Measurements from ENCODE around the gene PISD. TPM values are rescaled to one million over a fixed set of nuclear protein-coding genes. Genes with fewer than 3 reads are reported as not detected.
A peak's percentile ranks its signal among the peaks of the same experiment; 100 is the strongest.
"Not testable (repeated sequence)": the region's sequence is repeated elsewhere in the genome, so short reads cannot be mapped to it uniquely, and the experiment has no call there.

PISD gene
- total RNA-seq, 2 experiments from 2014 or later, result 21.5 to 51.9 TPM

DNA sequence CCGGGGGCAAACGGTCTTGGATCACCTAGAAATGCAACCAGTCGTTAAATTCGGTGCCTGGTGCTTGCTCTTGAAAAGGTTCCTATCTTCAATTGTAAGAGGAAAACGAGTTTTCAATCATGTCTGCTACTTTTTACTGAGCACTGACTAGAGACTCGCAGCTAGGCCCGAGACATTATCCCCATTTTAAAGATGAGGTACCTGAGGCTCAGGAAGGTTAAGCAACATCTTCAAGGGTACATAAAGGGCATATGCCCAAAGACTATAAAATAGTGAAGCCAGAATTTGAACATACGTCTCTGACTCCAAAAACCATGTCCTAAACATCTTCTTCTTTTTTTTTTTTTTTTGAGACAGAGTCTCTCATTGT lies 638 bp upstream of the PISD start:
- H3K79me2 ChIP-seq (ENCODE audit: insufficient read depth, low read depth, low read length), result peaks cover 40% of the 10 kb centered on the region
- H3K9me2 ChIP-seq (ENCODE audit: insufficient read depth, low read length), result no peaks in the 10 kb centered on the region
- TF ChIP-seq EZH2phosphoT487 (IDR thresholded peaks at IDR 0.05; ENCODE audit: borderline replicate concordance, low read depth, low read length), result no peak
- TF ChIP-seq, protein P1, sequence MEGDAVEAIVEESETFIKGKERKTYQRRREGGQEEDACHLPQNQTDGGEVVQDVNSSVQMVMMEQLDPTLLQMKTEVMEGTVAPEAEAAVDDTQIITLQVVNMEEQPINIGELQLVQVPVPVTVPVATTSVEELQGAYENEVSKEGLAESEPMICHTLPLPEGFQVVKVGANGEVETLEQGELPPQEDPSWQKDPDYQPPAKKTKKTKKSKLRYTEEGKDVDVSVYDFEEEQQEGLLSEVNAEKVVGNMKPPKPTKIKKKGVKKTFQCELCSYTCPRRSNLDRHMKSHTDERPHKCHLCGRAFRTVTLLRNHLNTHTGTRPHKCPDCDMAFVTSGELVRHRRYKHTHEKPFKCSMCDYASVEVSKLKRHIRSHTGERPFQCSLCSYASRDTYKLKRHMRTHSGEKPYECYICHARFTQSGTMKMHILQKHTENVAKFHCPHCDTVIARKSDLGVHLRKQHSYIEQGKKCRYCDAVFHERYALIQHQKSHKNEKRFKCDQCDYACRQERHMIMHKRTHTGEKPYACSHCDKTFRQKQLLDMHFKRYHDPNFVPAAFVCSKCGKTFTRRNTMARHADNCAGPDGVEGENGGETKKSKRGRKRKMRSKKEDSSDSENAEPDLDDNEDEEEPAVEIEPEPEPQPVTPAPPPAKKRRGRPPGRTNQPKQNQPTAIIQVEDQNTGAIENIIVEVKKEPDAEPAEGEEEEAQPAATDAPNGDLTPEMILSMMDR (conservative IDR thresholded peaks at IDR 0.05; ENCODE audit: low read length), result no peak
- intact Hi-C loops (cut with micrococcal nuclease; ENCODE audit: unreplicated experiment), result loop anchor here (1.0 to 10.0 kb wide), 4 partner anchors 32 to 308 kb away; no protein-coding TSS in a partner anchor
- peak overlapping the region; percentile 83 for H3K4me2 ChIP-seq (ENCODE audit: low read length)
- H3K9me3 ChIP-seq (ENCODE audit: low read length), result no peaks in the 10 kb centered on the region
- BruUV-seq (replicated peaks), result no TSS peak
- POLR2A ChIA-PET, result interaction anchor here (0.8 to 1.7 kb wide), 7 partner anchors 9 to 305 kb away, joined by 3 to 7 read pairs (median 3); partner anchors contain the start of genes DEPDC5 and PRR14L
- no peaks in the 10 kb centered on the region for H3K36me3 ChIP-seq (ENCODE audit: insufficient read depth, low read length)
- peak overlapping the region; percentile 97 for H2AFZ ChIP-seq (ENCODE audit: low read length)
- peak overlapping the region; percentile 8 for H3K27ac ChIP-seq (ENCODE audit: low read depth, low read length, poor library complexity, severe bottlenecking)
- H3K4me3 ChIP-seq (ENCODE audit: low read depth, low read length, poor library complexity, severe bottlenecking), result peak overlapping the region; percentile 95
- H3K4me1 ChIP-seq (ENCODE audit: insufficient read depth, low read length, poor library complexity, severe bottlenecking), result peaks cover 18% of the 10 kb centered on the region
- DNase-seq (ENCODE audit: low spot score), result no peak
- CTCF ChIA-PET (ENCODE audit: unreplicated experiment), result interaction anchor here (1.0 kb wide), 1 partner anchor 308 kb away, joined by 4 read pairs; no protein-coding TSS in a partner anchor
- no peaks in the 10 kb centered on the region for H4K20me1 ChIP-seq (ENCODE audit: insufficient read depth, low read length)

DNA sequence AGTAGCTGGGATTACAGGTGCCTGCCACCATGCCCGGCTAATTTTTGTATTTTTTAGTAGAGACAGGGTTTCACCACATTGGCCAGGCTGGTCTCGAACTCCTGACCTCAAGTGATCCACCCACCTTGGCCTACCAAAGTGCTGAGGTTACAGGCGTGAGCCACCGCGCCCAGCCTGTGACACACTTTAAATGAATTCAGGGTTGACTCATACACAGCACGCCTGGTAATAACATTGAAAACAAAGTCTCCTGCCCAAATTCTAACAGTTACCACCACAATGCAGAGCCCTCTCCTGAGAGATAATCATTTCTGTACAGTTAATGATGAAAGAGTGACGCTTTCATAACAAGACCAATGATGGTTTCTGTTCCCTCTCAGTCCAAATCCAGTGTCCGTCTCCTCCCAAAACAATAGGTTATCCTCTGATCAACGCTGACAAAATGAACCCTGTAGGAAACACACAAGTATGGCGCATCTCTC lies 1.1 kb downstream of the PISD start:
- not testable (repeated sequence) for DNase-seq (ENCODE audit: low spot score); BruUV-seq (replicated peaks); H3K9me3 ChIP-seq (ENCODE audit: low read length); H2AFZ ChIP-seq (ENCODE audit: low read length); H4K20me1 ChIP-seq (ENCODE audit: insufficient read depth, low read length); H3K36me3 ChIP-seq (ENCODE audit: insufficient read depth, low read length); H3K27ac ChIP-seq (ENCODE audit: low read depth, low read length, poor library complexity, severe bottlenecking); H3K9me2 ChIP-seq (ENCODE audit: insufficient read depth, low read length)
- Histone ChIP-seq H3K4me1 (ENCODE audit: insufficient read depth, low read length, poor library complexity, severe bottlenecking) (peaks cover 18% of the 10 kb centered on the region), H3K79me2 (ENCODE audit: insufficient read depth, low read depth, low read length) (peaks cover 45% of the 10 kb centered on the region), H3K4me2 (ENCODE audit: low read length) (peak overlapping the region; percentile 97), H3K4me3 (ENCODE audit: low read depth, low read length, poor library complexity, severe bottlenecking) (peak overlapping the region; percentile 95)
- intact Hi-C loops (cut with micrococcal nuclease; ENCODE audit: unreplicated experiment), result loop anchor here (10.0 kb wide), 1 partner anchor 184 kb away; no protein-coding TSS in a partner anchor
- POLR2A ChIA-PET, result interaction anchor here (0.6 kb wide), 1 partner anchor 315 kb away, joined by 3 read pairs; the partner anchor contains the start of gene PATZ1
- CTCF ChIA-PET (ENCODE audit: unreplicated experiment), result interaction anchor here (0.6 to 1.6 kb wide), 3 partner anchors 16 to 27 kb away, joined by 3 to 4 read pairs (median 3); no protein-coding TSS in a partner anchor

DNA sequence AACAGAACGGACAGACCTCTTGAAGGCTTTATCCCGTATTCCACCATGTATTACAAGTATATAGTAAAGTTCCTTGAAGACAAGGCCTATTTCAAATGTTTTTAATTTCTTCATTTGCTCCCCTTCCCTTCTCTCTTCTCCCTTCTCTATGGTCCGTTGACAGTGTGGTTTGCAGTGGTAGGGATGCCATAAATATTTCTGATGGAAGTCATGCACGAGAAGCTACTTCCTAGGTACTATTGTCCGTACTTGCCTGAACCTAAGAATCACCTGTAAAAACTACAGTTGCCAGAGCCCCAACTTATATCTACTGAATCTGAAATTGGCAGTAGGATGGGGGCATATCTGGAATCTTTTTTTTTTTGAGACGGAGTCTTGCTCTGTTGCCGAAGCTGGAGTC lies 2.8 kb downstream of the PISD start:
- H3K9me2 ChIP-seq (ENCODE audit: insufficient read depth, low read length), result no peaks in the 10 kb centered on the region
- H3K4me1 ChIP-seq (ENCODE audit: insufficient read depth, low read length, poor library complexity, severe bottlenecking), result peaks cover 23% of the 10 kb centered on the region
- no peaks in the 10 kb centered on the region; the same call in 1 of the 2 replicates for H3K36me3 ChIP-seq (ENCODE audit: insufficient read depth, low read length)
- H3K4me2 ChIP-seq (ENCODE audit: low read length), result no peak overlapping the region
- no TSS peak for BruUV-seq (replicated peaks)
- H4K20me1 ChIP-seq (ENCODE audit: insufficient read depth, low read length), result peaks cover 1% of the 10 kb centered on the region; the same call in 1 of the 2 replicates
- H3K9me3 ChIP-seq (ENCODE audit: low read length), result no peaks in the 10 kb centered on the region
- H3K4me3 ChIP-seq (ENCODE audit: low read depth, low read length, poor library complexity, severe bottlenecking), result no peak overlapping the region
- TF ChIP-seq, protein P1 (conservative IDR thresholded peaks at IDR 0.05; ENCODE audit: low read length), result no peak
- no peak for TF ChIP-seq EZH2phosphoT487 (IDR thresholded peaks at IDR 0.05; ENCODE audit: borderline replicate concordance, low read depth, low read length)
- H3K27ac ChIP-seq (ENCODE audit: low read depth, low read length, poor library complexity, severe bottlenecking), result no peak overlapping the region
- intact Hi-C loops (cut with micrococcal nuclease; ENCODE audit: unreplicated experiment), result no loop called here
- H2AFZ ChIP-seq (ENCODE audit: low read length), result no peak overlapping the region
- no peak for DNase-seq (ENCODE audit: low spot score)
- POLR2A ChIA-PET, result no interaction called here
- H3K79me2 ChIP-seq (ENCODE audit: insufficient read depth, low read depth, low read length), result peaks cover 51% of the 10 kb centered on the region
- CTCF ChIA-PET (ENCODE audit: unreplicated experiment), result no interaction called here
